ENCODE data around the gene LRRC59.

DNA sequence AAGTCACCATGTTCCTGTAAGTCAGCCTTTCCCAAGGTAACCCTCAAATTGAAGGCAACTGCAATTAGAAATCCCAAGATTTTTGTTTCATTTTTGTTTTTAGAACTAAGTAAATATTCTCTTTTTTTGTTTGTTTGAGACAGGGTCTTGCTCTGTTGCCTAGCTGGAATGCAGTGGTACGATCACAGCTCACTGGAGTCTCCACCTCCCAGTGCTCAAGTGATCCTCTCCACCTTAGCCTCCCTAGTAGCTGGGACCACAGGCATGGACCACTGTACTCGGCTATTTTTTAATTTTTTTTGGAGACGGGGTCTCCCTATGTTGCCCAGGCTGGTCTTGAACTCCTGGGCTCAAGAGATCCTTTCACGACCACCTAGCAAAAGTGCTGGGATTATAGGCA, 10.6 kb upstream of the LRRC59 start:
- TF ChIP-seq CTCF (IDR thresholded peaks at IDR 0.05; ENCODE audit: low read depth, low read length, missing input control) (no peak), GABPA (IDR thresholded peaks at IDR 0.05 in 1 of 2, conservative IDR thresholded peaks at IDR 0.05 in 1 of 2) (no peak), REST (IDR thresholded peaks at IDR 0.05) (no peak), TAF1 (conservative IDR thresholded peaks at IDR 0.05) (no peak), SP1 (IDR thresholded peaks at IDR 0.05) (no peak), HNF4A (conservative IDR thresholded peaks at IDR 0.05) (no peak), RAD21 (IDR thresholded peaks at IDR 0.05) (no peak), JUND (IDR thresholded peaks at IDR 0.05) (no peak), ATF3 (IDR thresholded peaks at IDR 0.05) (no peak), MAX (IDR thresholded peaks at IDR 0.05) (no peak)

Measured in liver (tissue), 3 donors.